HL-60 (cell line): ENCODE results near the gene ADAMTS2.

ENCODE experiments used
- DNase-seq, 2 experiments: peaks; one replicate each; pipeline ENCODE4 v3.0.0-alpha.2; 2010 to 2020; ENCODE audit warnings: low read depth in 1 of 2, low spot score in 1 of 2
- H3K27ac ChIP-seq: fragments of 250-450 bp; sonication (Bioruptor Pico); replicated peaks from 2 replicates; pipeline ENCODE4 v1.5.1; 2020; ENCODE audit warnings: mild to moderate bottlenecking, moderate library complexity
- H3K27me3 ChIP-seq: fragments of 250-450 bp; sonication (Bioruptor Pico); 2 replicates; pipeline ENCODE4 v1.5.1; 2021; ENCODE audit warnings: mild to moderate bottlenecking, moderate library complexity; ENCODE audit not compliant: insufficient read depth, poor library complexity, severe bottlenecking
- H3K4me3 ChIP-seq: replicated peaks from 2 replicates; pipeline ENCODE4 v1.5.1; 2011; ENCODE audit warnings: mild to moderate bottlenecking, control low read depth, low read length; ENCODE audit not compliant: insufficient read depth
- CTCF ChIP-seq: IDR thresholded peaks from one replicate; pipeline ENCODE4 v1.5.1; 2011; ENCODE audit warnings: low read length, control low read depth, inconsistent platforms; ENCODE audit not compliant: insufficient read depth
- GABPA ChIP-seq: IDR thresholded peaks from 2 replicates; pipeline ENCODE4 v1.6.1; 2012; ENCODE audit warnings: low read depth
- POLR2AphosphoS5 ChIP-seq: IDR thresholded peaks from 2 replicates; pipeline ENCODE4 v1.6.1; 2012; ENCODE audit warnings: low read depth
- REST ChIP-seq: IDR thresholded peaks from 2 replicates; pipeline ENCODE4 v1.6.1; 2012; ENCODE audit warnings: low read depth; ENCODE audit not compliant: insufficient replicate concordance
- SPI1 ChIP-seq: IDR thresholded peaks from 2 replicates; pipeline ENCODE4 v1.6.1; 2012; ENCODE audit warnings: low read depth, mild to moderate bottlenecking, borderline replicate concordance

ADAMTS2 gene

GRCh38 chr5:179339081-179339480 lies 6.2 kb downstream of the ADAMTS2 start:
- no peak for DNase-seq
- no peak for TF ChIP-seq CTCF
- TF ChIP-seq REST, result no peak
- no peak for TF ChIP-seq GABPA
- no peak for TF ChIP-seq SPI1
- no peak for TF ChIP-seq POLR2AphosphoS5
- Histone ChIP-seq H3K27ac (no peak overlapping the region), H3K4me3 (no peak overlapping the region), H3K27me3 (peaks cover 22% of the 10 kb centered on the region)

GRCh38 chr5:179337796-179338676 lies 7.2 kb downstream of the ADAMTS2 start:
- TF ChIP-seq REST (no peak), GABPA (no peak), POLR2AphosphoS5 (no peak), SPI1 (no peak), CTCF (no peak)
- Histone ChIP-seq H3K4me3 (no peak overlapping the region), H3K27me3 (peaks cover 11% of the 10 kb centered on the region), H3K27ac (no peak overlapping the region)
- DNase-seq, result no peak

GRCh38 chr5:179336871-179337795 lies 8.1 kb downstream of the ADAMTS2 start:
- no peak for DNase-seq
- no peak overlapping the region for H3K4me3 ChIP-seq
- H3K27me3 ChIP-seq, result peaks cover 2% of the 10 kb centered on the region
- no peak for TF ChIP-seq REST
- no peak for TF ChIP-seq SPI1
- no peak for TF ChIP-seq CTCF
- no peak overlapping the region for H3K27ac ChIP-seq
